Measurements from ENCODE around the gene LRP3. TPM values are rescaled to one million over a fixed set of nuclear protein-coding genes. Genes with fewer than 3 reads are reported as not detected.

Gene LRP3
- total and polyA plus RNA-seq, 2 of the 13 experiments (the other 11 are each of a cell fraction or from before 2014, with no cell fraction given) = 17.6 to 51.6 TPM

GRCh38 chr19:33176670-33177416 is 17.3 kb upstream of the LRP3 start:
- Histone ChIP-seq H3K27me3 (ENCODE audit: control insufficient read depth in 1 of 2, insufficient read depth in 2 of 2, low read length in 2 of 2) (peaks cover 0 to 9% of the 10 kb centered on the region in 2 experiments; a peak in 1 of 5 replicates), H3K27ac (ENCODE audit: extremely low read length, insufficient read depth, low read length) (peak overlapping the region; percentile 92), H3K9me3 (ENCODE audit: low read length) (no peaks in the 10 kb centered on the region), H3K4me2 (ENCODE audit: low read depth, low read length) (peak overlapping the region; percentile 92), H2AFZ (ENCODE audit: low read length) (no peak overlapping the region), H3K4me3 (replicated peaks in 1 of 3; ENCODE audit: insufficient read depth in 1 of 3, low read depth in 2 of 3, low read length in 3 of 3) (peak overlapping the region; percentile 80 to 97 (median 86)), H4K20me1 (ENCODE audit: insufficient read depth, low read length) (no peaks in the 10 kb centered on the region), H3K79me2 (ENCODE audit: insufficient read depth, low read length) (peaks cover 7% of the 10 kb centered on the region), H3K4me1 (ENCODE audit: insufficient read depth, low read length) (peaks cover 59% of the 10 kb centered on the region), H3K36me3 (replicated peaks in 1 of 2; ENCODE audit: control insufficient read depth in 1 of 2, insufficient read depth in 2 of 2, low read length in 2 of 2) (no peaks in the 10 kb centered on the region), H3K9ac (ENCODE audit: insufficient read depth, low read depth, low read length) (peak overlapping the region; percentile 98)
- intact Hi-C loops (cut with micrococcal nuclease; ENCODE audit: unreplicated experiment) = loop anchor here (2.0 kb wide), 1 partner anchor 32 kb away; no protein-coding TSS in a partner anchor
- FAIRE-seq (peak; percentile 90), DNase-seq (ENCODE audit: low spot score) (peak; percentile 97), ATAC-seq (peak; percentile 90)
- POLR2A ChIA-PET = interaction anchor here (0.5 to 2.8 kb wide), 22 partner anchors 11 to 952 kb away, joined by 3 to 46 read pairs (median 6); partner anchors contain the start of genes CEBPA, CEP89, FAAP24 and KCTD15
- WGBS (ENCODE audit: low lambda C conversion rate) = under 1% methylated on average over 19 of the region's 65 CpGs
- CTCF ChIA-PET (ENCODE audit: low intra/inter-chr PET ratio, low total read pairs) = interaction anchor here (0.6 to 2.2 kb wide), 2 partner anchors 30 to 33 kb away, joined by 3 to 9 read pairs; no protein-coding TSS in a partner anchor
- in situ Hi-C loops (cut with HindIII; ENCODE audit: extremely low pct_ligation_motif_present, low pct_unique_long_range_greater_than_20kb) = loop anchor here (5.0 kb wide), 1 partner anchor 35 kb away; no protein-coding TSS in a partner anchor
- BruUV-seq (replicated peaks) = TSS peak; percentile 90
- TF ChIP-seq ZBTB34 (CRISPR knock-in tag; IDR thresholded peaks at IDR 0.05) (peak; percentile 17; the same call in 1 of the 2 replicates), ZNF839 (CRISPR knock-in tag; IDR thresholded peaks at IDR 0.05; ENCODE audit: borderline replicate concordance) (no peak), KDM6A (CRISPR knock-in tag; IDR thresholded peaks at IDR 0.05; ENCODE audit: low read depth) (no peak), ZNF317 (CRISPR knock-in tag; IDR thresholded peaks at IDR 0.05) (peak; percentile 55; the same call in 1 of the 2 replicates), ZNF883 (CRISPR knock-in tag; IDR thresholded peaks at IDR 0.05; ENCODE audit: not compliant biosample characterization) (peak; percentile 73), CBX1 (IDR thresholded peaks at IDR 0.05; ENCODE audit: low read depth) (no peak), ZNF652 (CRISPR knock-in tag; IDR thresholded peaks at IDR 0.05; ENCODE audit: borderline replicate concordance, low read depth) (peak; percentile 58; the same call in 1 of the 2 replicates), SNAPC4 (CRISPR knock-in tag; IDR thresholded peaks at IDR 0.05) (no peak), USF2 (IDR thresholded peaks at IDR 0.05; ENCODE audit: low read depth, low read length) (no peak), USF2 (CRISPR knock-in tag; IDR thresholded peaks at IDR 0.05; ENCODE audit: borderline replicate concordance) (no peak), ZNF83 (CRISPR knock-in tag; IDR thresholded peaks at IDR 0.05; ENCODE audit: borderline replicate concordance) (no peak)
